Osteoblast (primary cell): ENCODE data around the gene TSEN34. TPM values are rescaled to one million over a fixed set of nuclear protein-coding genes. Genes with fewer than 3 reads are reported as not detected.
A peak's percentile ranks its signal among the peaks of the same experiment; 100 is the strongest.
"Not testable (repeated sequence)": the region's sequence is repeated elsewhere in the genome, so short reads cannot be mapped to it uniquely, and the experiment has no call there.

Experiments used
- DNase-seq: peaks from one replicate; pipeline ENCODE4 v3.0.0; 2011; ENCODE audit warnings: low spot score, mixed read lengths; ENCODE audit not compliant: insufficient read length; ENCODE audit errors: missing footprints
- H2AFZ ChIP-seq: 2 replicates; pipeline ENCODE4 v1.6.0; 2011; ENCODE audit warnings: mild to moderate bottlenecking, low read length
- H3K27ac ChIP-seq: 2 replicates; pipeline ENCODE4 v1.5.1; 2011; ENCODE audit warnings: mild to moderate bottlenecking, low read depth, low read length, moderate library complexity
- H3K27me3 ChIP-seq: 2 replicates; pipeline ENCODE4 v1.6.0; 2012; ENCODE audit warnings: mild to moderate bottlenecking, control low read depth, inconsistent platforms, low read length, moderate library complexity; ENCODE audit not compliant: insufficient read depth
- H3K36me3 ChIP-seq: 2 replicates; pipeline ENCODE4 v1.5.1; 2011; ENCODE audit warnings: mild to moderate bottlenecking, low read length, control low read depth, moderate library complexity; ENCODE audit not compliant: insufficient read depth
- H3K4me1 ChIP-seq: 2 replicates; pipeline ENCODE4 v1.5.1; 2011; ENCODE audit warnings: mild to moderate bottlenecking, low read length, control low read depth, moderate library complexity; ENCODE audit not compliant: insufficient read depth
- H3K4me2 ChIP-seq: 2 replicates; pipeline ENCODE4 v1.6.0; 2011; ENCODE audit warnings: mild to moderate bottlenecking, low read length; ENCODE audit not compliant: insufficient read depth
- H3K4me3 ChIP-seq: fragments of 200-600 bp; sonication (generic); 3 replicates; pipeline ENCODE4 v1.5.1; 2012; ENCODE audit warnings: mild to moderate bottlenecking, low read length, inconsistent platforms; ENCODE audit not compliant: insufficient read depth
- H3K79me2 ChIP-seq: 2 replicates; pipeline ENCODE4 v1.6.0; 2012; ENCODE audit warnings: mild to moderate bottlenecking, low read length, control low read depth, inconsistent platforms; ENCODE audit not compliant: insufficient read depth
- H3K9me3 ChIP-seq: 2 replicates; pipeline ENCODE4 v1.5.1; 2011; ENCODE audit warnings: low read depth, low read length, control low read depth
- H4K20me1 ChIP-seq: 2 replicates; pipeline ENCODE4 v1.6.0; 2012; ENCODE audit warnings: mild to moderate bottlenecking, low read length, control low read depth; ENCODE audit not compliant: insufficient read depth
- total RNA-seq: library from RNA; depleted of rRNA; stranded (reverse); fragments of >200 nt; gene quantifications from 2 replicates; pipeline ENCODE4 v1.2.3, GENCODE V29; 2012
- TF ChIP-seq, protein P1 (sequence below): IDR thresholded peaks from 2 replicates; pipeline ENCODE4 v1.5.1; 2011; ENCODE audit warnings: mild to moderate bottlenecking, low read depth, low read length, moderate library complexity; ENCODE audit errors: extremely low read depth

The TSEN34 gene
- total RNA-seq, 1 donor, result 73.1 TPM

DNA sequence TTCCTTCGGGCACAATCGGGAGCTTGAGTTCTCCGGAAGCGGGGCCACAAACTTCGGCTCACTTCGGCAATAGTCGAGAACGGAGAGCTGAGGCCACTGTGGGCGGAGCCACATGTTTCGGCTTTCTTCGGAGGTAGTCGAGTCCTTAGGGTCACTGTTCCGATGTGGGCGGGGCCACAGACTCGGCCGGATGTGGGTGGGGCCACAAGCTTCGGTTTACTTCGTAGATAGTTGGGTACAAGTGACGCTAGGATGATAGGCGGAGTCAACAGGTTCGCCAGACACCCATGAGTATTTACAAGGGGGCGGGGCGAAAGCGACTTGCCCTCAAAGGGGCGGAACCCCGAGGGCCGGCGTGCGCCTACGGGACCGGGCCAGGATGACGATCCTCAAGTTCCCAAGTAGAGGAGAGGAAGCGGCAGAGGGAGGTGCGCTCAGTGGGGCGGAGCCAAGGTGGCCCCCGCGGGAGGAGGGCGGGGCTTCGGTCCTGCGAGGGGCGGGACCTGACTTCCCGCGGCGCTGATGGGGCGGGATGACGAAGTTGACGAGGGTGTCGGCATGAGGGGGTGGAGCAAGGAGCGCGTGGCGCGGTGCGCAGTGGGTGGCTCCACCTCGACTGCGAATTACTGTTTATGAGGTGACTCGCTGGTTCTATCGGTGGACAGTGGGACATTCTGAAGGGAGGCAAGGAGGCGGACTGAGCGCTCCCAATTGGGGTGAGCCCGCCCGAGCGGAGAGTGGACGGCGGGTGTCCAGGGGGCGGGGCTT lies 1.2 kb upstream of the TSEN34 start:
- Histone ChIP-seq H3K79me2 (peaks cover 48% of the 10 kb centered on the region), H3K27me3 (no peaks in the 10 kb centered on the region), H3K9me3 (no peaks in the 10 kb centered on the region), H2AFZ (peak overlapping the region; percentile 89), H3K27ac (peak overlapping the region; percentile 94), H3K36me3 (peaks cover 26% of the 10 kb centered on the region), H3K4me3 (peak overlapping the region; percentile 86), H4K20me1 (peaks cover 10% of the 10 kb centered on the region), H3K4me1 (peaks cover 19% of the 10 kb centered on the region), H3K4me2 (peak overlapping the region; percentile 91)
- TF ChIP-seq, protein P1, sequence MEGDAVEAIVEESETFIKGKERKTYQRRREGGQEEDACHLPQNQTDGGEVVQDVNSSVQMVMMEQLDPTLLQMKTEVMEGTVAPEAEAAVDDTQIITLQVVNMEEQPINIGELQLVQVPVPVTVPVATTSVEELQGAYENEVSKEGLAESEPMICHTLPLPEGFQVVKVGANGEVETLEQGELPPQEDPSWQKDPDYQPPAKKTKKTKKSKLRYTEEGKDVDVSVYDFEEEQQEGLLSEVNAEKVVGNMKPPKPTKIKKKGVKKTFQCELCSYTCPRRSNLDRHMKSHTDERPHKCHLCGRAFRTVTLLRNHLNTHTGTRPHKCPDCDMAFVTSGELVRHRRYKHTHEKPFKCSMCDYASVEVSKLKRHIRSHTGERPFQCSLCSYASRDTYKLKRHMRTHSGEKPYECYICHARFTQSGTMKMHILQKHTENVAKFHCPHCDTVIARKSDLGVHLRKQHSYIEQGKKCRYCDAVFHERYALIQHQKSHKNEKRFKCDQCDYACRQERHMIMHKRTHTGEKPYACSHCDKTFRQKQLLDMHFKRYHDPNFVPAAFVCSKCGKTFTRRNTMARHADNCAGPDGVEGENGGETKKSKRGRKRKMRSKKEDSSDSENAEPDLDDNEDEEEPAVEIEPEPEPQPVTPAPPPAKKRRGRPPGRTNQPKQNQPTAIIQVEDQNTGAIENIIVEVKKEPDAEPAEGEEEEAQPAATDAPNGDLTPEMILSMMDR, result no peak
- DNase-seq, result peak; percentile 99

DNA sequence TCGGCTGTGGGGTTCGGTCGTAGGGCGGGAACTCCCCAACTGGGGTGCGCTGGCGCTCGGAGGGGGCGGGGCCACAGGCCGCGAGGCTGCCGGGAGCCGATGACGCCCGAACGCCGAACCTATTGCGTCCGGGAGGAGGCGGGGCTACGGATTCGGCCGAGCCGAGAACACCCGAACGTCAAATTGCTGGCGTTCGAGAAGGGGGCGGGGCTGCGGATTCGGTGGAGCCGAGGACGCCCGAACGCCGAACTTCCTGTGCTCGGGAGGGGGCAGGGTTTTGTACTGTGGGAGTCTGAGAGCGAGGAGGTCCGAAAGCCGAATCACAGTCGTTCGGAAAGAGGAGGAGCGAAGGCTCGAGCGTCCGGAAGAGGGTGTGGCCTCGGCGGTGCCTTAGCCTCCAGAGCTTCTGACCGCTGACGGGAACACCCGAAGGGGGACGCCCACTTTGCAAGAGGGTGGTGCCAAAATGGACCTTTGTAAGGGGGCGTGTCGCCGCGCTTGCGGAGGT lies 551 bp upstream of the TSEN34 start:
- Histone ChIP-seq H2AFZ (peak overlapping the region; percentile 98), H3K79me2 (peaks cover 48% of the 10 kb centered on the region), H3K4me3 (peak overlapping the region; percentile 86), H3K27me3 (no peaks in the 10 kb centered on the region), H3K27ac (peak overlapping the region; percentile 94), H3K4me1 (peaks cover 19% of the 10 kb centered on the region), H3K4me2 (peak overlapping the region; percentile 95), H3K9me3 (no peaks in the 10 kb centered on the region), H4K20me1 (peaks cover 10% of the 10 kb centered on the region), H3K36me3 (peaks cover 26% of the 10 kb centered on the region)
- DNase-seq, result peak; percentile 97
- TF ChIP-seq, protein P1, result no peak

DNA sequence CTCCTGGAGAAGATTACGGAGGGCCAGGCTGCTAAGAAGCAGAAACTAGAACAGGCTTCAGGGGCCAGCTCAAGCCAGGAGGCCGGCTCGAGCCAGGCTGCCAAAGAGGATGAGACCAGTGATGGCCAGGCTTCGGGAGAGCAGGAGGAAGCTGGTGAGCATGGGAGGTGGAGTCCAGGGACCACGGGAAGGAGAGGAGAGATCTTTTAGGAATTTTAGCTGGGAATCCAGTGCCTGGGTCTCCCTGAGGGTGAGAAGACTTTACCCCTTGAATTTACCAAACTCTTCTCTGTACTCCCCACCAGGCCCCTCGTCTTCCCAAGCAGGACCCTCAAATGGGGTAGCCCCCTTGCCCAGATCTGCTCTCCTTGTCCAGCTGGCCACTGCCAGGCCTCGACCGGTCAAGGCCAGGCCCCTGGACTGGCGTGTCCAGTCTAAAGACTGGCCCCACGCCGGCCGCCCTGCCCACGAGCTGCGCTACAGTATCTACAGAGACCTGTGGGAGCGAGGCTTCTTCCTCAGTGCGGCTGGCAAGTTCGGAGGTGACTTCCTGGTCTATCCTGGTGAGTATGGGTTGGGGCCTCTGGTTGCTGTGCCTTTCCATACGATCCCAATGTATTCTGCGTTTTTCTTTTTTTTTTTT lies 824 bp downstream of the TSEN34 start:
- TF ChIP-seq, protein P1, result no peak
- Histone ChIP-seq H3K79me2 (peaks cover 40% of the 10 kb centered on the region), H2AFZ (peak overlapping the region; percentile 98), H3K4me2 (peak overlapping the region; percentile 95), H3K27ac (peak overlapping the region; percentile 94), H3K36me3 (peaks cover 19% of the 10 kb centered on the region), H3K27me3 (no peaks in the 10 kb centered on the region), H4K20me1 (peaks cover 7% of the 10 kb centered on the region), H3K9me3 (no peaks in the 10 kb centered on the region), H3K4me3 (peak overlapping the region; percentile 86), H3K4me1 (peaks cover 19% of the 10 kb centered on the region)
- DNase-seq, result peak; percentile 80

DNA sequence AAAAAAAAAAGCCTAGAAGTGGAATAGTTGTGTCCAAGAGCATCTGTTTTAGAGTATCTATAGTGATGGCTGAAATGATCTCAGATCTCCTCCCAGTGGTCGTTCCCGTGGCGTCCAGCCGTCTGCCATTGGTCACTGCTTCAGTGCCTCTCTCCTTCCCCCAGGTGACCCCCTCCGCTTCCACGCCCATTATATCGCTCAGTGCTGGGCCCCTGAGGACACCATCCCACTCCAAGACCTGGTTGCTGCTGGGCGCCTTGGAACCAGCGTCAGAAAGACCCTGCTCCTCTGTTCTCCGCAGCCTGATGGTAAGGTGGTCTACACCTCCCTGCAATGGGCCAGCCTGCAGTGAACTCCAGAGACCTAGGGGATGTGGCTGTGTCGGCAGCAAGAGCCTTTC lies 1.9 kb downstream of the TSEN34 start:
- peaks cover 17% of the 10 kb centered on the region for H3K4me1 ChIP-seq
- no peak for DNase-seq
- H4K20me1 ChIP-seq, result peaks cover 2% of the 10 kb centered on the region
- no peak overlapping the region for H3K4me2 ChIP-seq
- no peak overlapping the region for H3K4me3 ChIP-seq
- H3K27me3 ChIP-seq, result no peaks in the 10 kb centered on the region
- H3K9me3 ChIP-seq, result no peaks in the 10 kb centered on the region
- H3K27ac ChIP-seq, result no peak overlapping the region
- peaks cover 31% of the 10 kb centered on the region for H3K79me2 ChIP-seq
- H3K36me3 ChIP-seq, result peaks cover 15% of the 10 kb centered on the region
- TF ChIP-seq, protein P1, result no peak
- H2AFZ ChIP-seq, result no peak overlapping the region

DNA sequence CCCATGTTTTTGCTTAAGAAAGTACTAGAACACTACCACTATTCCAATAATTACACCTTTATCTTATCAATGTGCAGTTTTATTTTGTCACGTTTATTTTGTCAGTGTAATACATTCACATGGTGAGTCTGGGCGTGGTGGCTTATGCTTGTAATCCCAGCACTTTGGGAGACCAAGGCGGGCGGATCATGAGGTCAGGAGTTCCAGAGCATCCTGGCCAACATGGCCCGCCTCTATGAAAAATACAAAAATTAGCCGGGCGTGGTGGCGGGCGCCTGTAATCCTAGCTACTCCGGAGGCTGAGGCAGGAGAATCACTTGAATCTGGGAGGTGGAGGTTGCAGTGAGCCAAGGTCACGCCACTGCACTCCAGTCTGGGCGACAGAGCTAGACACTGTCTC lies 3.4 kb downstream of the TSEN34 start:
- H3K27me3 ChIP-seq, H3K9me3 ChIP-seq, DNase-seq, H3K4me1 ChIP-seq, H3K27ac ChIP-seq, H4K20me1 ChIP-seq, H2AFZ ChIP-seq, H3K4me2 ChIP-seq, H3K4me3 ChIP-seq: not testable (repeated sequence)
- H3K79me2 ChIP-seq, result peaks cover 20% of the 10 kb centered on the region
- peaks cover 15% of the 10 kb centered on the region for H3K36me3 ChIP-seq
